GM13977 (cell line): ENCODE data around the gene ANO2.

Experiments
- DNase-seq: peaks from one replicate; pipeline ENCODE4 v3.0.0; 2012; ENCODE audit warnings: low spot score
- CTCF ChIP-seq: IDR thresholded peaks from 2 replicates; pipeline ENCODE4 v1.5.1; 2012; ENCODE audit warnings: mild to moderate bottlenecking, control low read depth; ENCODE audit not compliant: insufficient read depth; ENCODE audit errors: extremely low read depth, missing control alignments
- in situ Hi-C: fragments of 300-500 bp; cut with MboI; formaldehyde crosslinking; loops from one replicate; pipeline ENCODE4 v1.12.0; 2022; ENCODE audit warnings: low sequenced_read_pairs, low pct_unique_long_range_greater_than_20kb, mixed read lengths, inconsistent platforms; ENCODE audit not compliant: unreplicated experiment

Gene ANO2

GRCh38 chr12:5807090-5807414 is 138.0 kb downstream of the ANO2 start:
- DNase-seq = no peak
- in situ Hi-C loops = no loop called here
- no peak for TF ChIP-seq CTCF

GRCh38 chr12:5806371-5807089 is 138.5 kb downstream of the ANO2 start:
- TF ChIP-seq CTCF = no peak
- in situ Hi-C loops = no loop called here
- no peak for DNase-seq

- in situ Hi-C loops = no loop called here
- no peak for TF ChIP-seq CTCF
- DNase-seq = no peak
These were observed 141.5 kb downstream of the ANO2 start for GRCh38 chr12:5803532-5803931.

- TF ChIP-seq CTCF = no peak
- in situ Hi-C loops = no loop called here
- no peak for DNase-seq
These were observed 146.6 kb downstream of the ANO2 start for GRCh38 chr12:5798242-5799015.

GRCh38 chr12:5797661-5798060 is 147.4 kb downstream of the ANO2 start:
- DNase-seq = no peak
- in situ Hi-C loops = no loop called here
- no peak for TF ChIP-seq CTCF

GRCh38 chr12:5796959-5797225 is 148.2 kb downstream of the ANO2 start:
- in situ Hi-C loops = no loop called here

More at GRCh38 chr12:5796959-5797225, 148.2 kb downstream of the ANO2 start:
- DNase-seq = no peak
- no peak for TF ChIP-seq CTCF
